H1 (cell line): ENCODE measurements around the gene B3GALT5. TPM values are rescaled to one million over a fixed set of nuclear protein-coding genes. Genes with fewer than 3 reads are reported as not detected.

Experiments
- CTCF ChIA-PET: fragments of 300-600 bp; sonication (Branson Sonifier 250); formaldehyde crosslinking; loops from one replicate; lab custom pipeline; 2021; ENCODE audit not compliant: partially characterized antibody; lab: Charles Lee
- POLR2A ChIA-PET: fragments of 300-600 bp; sonication (Branson Sonifier 250); formaldehyde crosslinking; loops from one replicate; lab custom pipeline; 2021; ENCODE audit warnings: inconsistent platforms; ENCODE audit not compliant: partially characterized antibody; lab: Charles Lee
- DNase-seq, 2 experiments: peaks; one replicate each; pipeline versions ENCODE4 v3.0.0 to v3.0.0-alpha.2; 2010 to 2022; ENCODE audit warnings: low spot score in 2 of 2, low read depth in 1 of 2, mixed read lengths in 1 of 2
- FAIRE-seq: peaks from 2 replicates; lab custom pipeline; 2011; peaks lifted over from hg19 to GRCh38; lab: Jason Lieb, UNC
- H2AFZ ChIP-seq: 2 replicates; pipeline ENCODE4 v1.8.1; 2012; ENCODE audit warnings: low read length, inconsistent platforms
- H2AK5ac ChIP-seq: 2 replicates; pipeline ENCODE4 v1.6.1; 2013; ENCODE audit warnings: low read depth, low read length
- H2BK120ac ChIP-seq: replicated peaks from 2 replicates; pipeline ENCODE3; 2013; ENCODE audit warnings: low read depth, low read length, inconsistent platforms
- H2BK12ac ChIP-seq: 2 replicates; pipeline ENCODE4 v1.6.1; 2013; ENCODE audit warnings: low read depth, low read length
- H2BK15ac ChIP-seq: 2 replicates; pipeline ENCODE4 v1.6.1; 2013; ENCODE audit warnings: low read length
- H2BK20ac ChIP-seq: 2 replicates; pipeline ENCODE4 v1.6.1; 2013; ENCODE audit warnings: low read length
- H2BK5ac ChIP-seq: 2 replicates; pipeline ENCODE4 v1.6.1; 2013; ENCODE audit warnings: low read depth, low read length
- H3K14ac ChIP-seq: 2 replicates; pipeline ENCODE4 v1.6.1; 2013; ENCODE audit warnings: inconsistent platforms; ENCODE audit not compliant: insufficient read length
- H3K18ac ChIP-seq: 2 replicates; pipeline ENCODE4 v1.6.1; 2013; ENCODE audit warnings: low read length; ENCODE audit errors: extremely low read depth
- H3K23ac ChIP-seq: 2 replicates; pipeline ENCODE4 v1.6.1; 2013; ENCODE audit warnings: inconsistent platforms; ENCODE audit not compliant: insufficient read length
- H3K23me2 ChIP-seq: 2 replicates; pipeline ENCODE4 v1.6.1; 2013; ENCODE audit warnings: low read depth, low read length
- H3K27ac ChIP-seq: 2 replicates; pipeline ENCODE4 v1.6.1; 2011; ENCODE audit warnings: low read depth, low read length, inconsistent platforms
- H3K27me3 ChIP-seq, 4 experiments: replicated peaks in 1 of 4; 1 replicate in 1 of 4; 2 replicates in 3 of 4; pipeline versions ENCODE4 v1.6.1 to v1.8.1; 2011 to 2013; ENCODE audit warnings: low read length in 3 of 4, mild to moderate bottlenecking in 3 of 4, inconsistent platforms in 2 of 4, mixed read lengths in 2 of 4, moderate library complexity in 1 of 4; ENCODE audit not compliant: control insufficient read depth in 3 of 4, insufficient read depth in 3 of 4; ENCODE audit errors: extremely low read depth in 1 of 4
- H3K36me3 ChIP-seq, 4 experiments: 2 replicates each; pipeline versions ENCODE4 v1.6.1 to v1.8.1; 2011 to 2013; ENCODE audit warnings: mild to moderate bottlenecking in 4 of 4, low read length in 3 of 4, moderate library complexity in 2 of 4, control low read depth in 1 of 4, inconsistent platforms in 1 of 4; ENCODE audit not compliant: insufficient read depth in 4 of 4, control insufficient read depth in 2 of 4
- H3K4ac ChIP-seq: replicated peaks from 2 replicates; pipeline ENCODE3; 2013; ENCODE audit warnings: low read length, low read depth, mixed read lengths, inconsistent platforms; ENCODE audit not compliant: insufficient read length
- H3K4me1 ChIP-seq, 4 experiments: replicated peaks in 1 of 4; 1 replicate in 1 of 4; 2 replicates in 3 of 4; pipeline versions ENCODE4 v1.6.1 to v1.8.1; 2011 to 2013; ENCODE audit warnings: low read length in 3 of 4, inconsistent platforms in 2 of 4, mixed read lengths in 1 of 4; ENCODE audit not compliant: insufficient read depth in 4 of 4, control insufficient read depth in 3 of 4
- H3K4me2 ChIP-seq, 2 experiments: 2 replicates each; pipeline versions ENCODE4 v1.6.1 to v1.8.1; 2011 to 2013; ENCODE audit warnings: low read depth in 2 of 2, low read length in 2 of 2, control low read depth in 1 of 2, inconsistent platforms in 1 of 2, mild to moderate bottlenecking in 1 of 2; ENCODE audit not compliant: insufficient read depth in 1 of 2
- H3K4me3 ChIP-seq, 4 experiments: fragments of 200-600, 300-600 bp in 1 of 4; sonication (generic), shearing (Covaris generic), sonication (Bioruptor Twin) in 1 of 4; 2 replicates each; pipeline versions ENCODE4 v1.5.1 to v1.8.1; 2011 to 2016; ENCODE audit warnings: low read length in 4 of 4, low read depth in 3 of 4, control low read depth in 2 of 4, inconsistent platforms in 2 of 4, mild to moderate bottlenecking in 2 of 4, mixed read lengths in 1 of 4, moderate library complexity in 1 of 4; ENCODE audit not compliant: insufficient read depth in 2 of 4; ENCODE audit errors: extremely low read depth in 1 of 4
- H3K56ac ChIP-seq: replicated peaks from 2 replicates; pipeline ENCODE3; 2013; ENCODE audit warnings: low read depth, mild to moderate bottlenecking, mixed read lengths, low read length, inconsistent platforms; ENCODE audit not compliant: insufficient read length
- H3K79me1 ChIP-seq: 2 replicates; pipeline ENCODE4 v1.6.1; 2013; ENCODE audit warnings: low read depth, low read length, control low read depth
- H3K79me2 ChIP-seq, 2 experiments: 2 replicates each; pipeline versions ENCODE4 v1.6.1 to v1.8.1; 2012 to 2013; ENCODE audit warnings: low read length in 2 of 2, mild to moderate bottlenecking in 2 of 2, inconsistent platforms in 1 of 2; ENCODE audit not compliant: insufficient read depth in 2 of 2, control insufficient read depth in 1 of 2
- H3K9ac ChIP-seq, 4 experiments: replicated peaks in 1 of 4; 1 replicate in 1 of 4; 2 replicates in 3 of 4; pipeline versions ENCODE4 v1.6.1 to v1.8.1; 2011 to 2013; ENCODE audit warnings: low read depth in 3 of 4, low read length in 3 of 4, control low read depth in 2 of 4, mild to moderate bottlenecking in 2 of 4, moderate library complexity in 2 of 4, inconsistent platforms in 1 of 4; ENCODE audit errors: extremely low read depth in 1 of 4
- H3K9me3 ChIP-seq, 2 experiments: 2 replicates each; pipeline versions ENCODE4 v1.6.1 to v1.8.1; 2012 to 2013; ENCODE audit warnings: mild to moderate bottlenecking in 2 of 2, moderate library complexity in 2 of 2, control low read depth in 1 of 2, inconsistent platforms in 1 of 2, low read depth in 1 of 2, low read length in 1 of 2, mixed read lengths in 1 of 2; ENCODE audit not compliant: insufficient read depth in 2 of 2
- H4K20me1 ChIP-seq, 2 experiments: replicated peaks in 1 of 2; 2 replicates each; pipeline versions ENCODE3 to v1.8.1; 2011 to 2013; ENCODE audit warnings: inconsistent platforms in 2 of 2, low read length in 2 of 2, mild to moderate bottlenecking in 1 of 2; ENCODE audit not compliant: insufficient read depth in 2 of 2, control insufficient read depth in 1 of 2
- H4K5ac ChIP-seq: 2 replicates; pipeline ENCODE4 v1.6.1; 2013; ENCODE audit warnings: low read length, low read depth, mixed read lengths, inconsistent platforms; ENCODE audit not compliant: insufficient read length
- H4K8ac ChIP-seq: 2 replicates; pipeline ENCODE4 v1.8.0; 2013; ENCODE audit warnings: mild to moderate bottlenecking, moderate library complexity, low read length, inconsistent platforms; ENCODE audit not compliant: insufficient read depth; ENCODE audit errors: extremely low read depth
- H4K91ac ChIP-seq: replicated peaks from 2 replicates; pipeline ENCODE3; 2013; ENCODE audit warnings: low read length, mixed read lengths, inconsistent platforms; ENCODE audit not compliant: insufficient read length
- BRCA1 ChIP-seq: IDR thresholded peaks from 2 replicates; pipeline ENCODE4 v1.6.1; 2012; ENCODE audit warnings: low read depth, low read length, improper control_type of control experiment
- CREB1 ChIP-seq: IDR thresholded peaks from 2 replicates; pipeline ENCODE4 v1.6.1; 2012; ENCODE audit warnings: inconsistent platforms
- E2F6 ChIP-seq: IDR thresholded peaks from 2 replicates; pipeline ENCODE4 v1.6.1; 2012; ENCODE audit warnings: inconsistent platforms
- EP300 ChIP-seq, 2 experiments: IDR thresholded peaks; 1 replicate in 1 of 2; 2 replicates in 1 of 2; pipeline ENCODE4 v1.6.1; 2011 to 2012; ENCODE audit warnings: low read depth in 2 of 2, low read length in 2 of 2, mild to moderate bottlenecking in 2 of 2, borderline replicate concordance in 1 of 2, inconsistent platforms in 1 of 2, moderate library complexity in 1 of 2
- KDM1A ChIP-seq: fragments of 200-600, 300-600 bp; sonication (generic); IDR thresholded peaks from 2 replicates; pipeline ENCODE4 v1.7.1; 2016; ENCODE audit warnings: mild to moderate bottlenecking, low read length, borderline replicate concordance
- NANOG ChIP-seq: IDR thresholded peaks from 2 replicates; pipeline ENCODE4 v1.6.1; 2011; ENCODE audit warnings: low read length, low read depth, mild to moderate bottlenecking, inconsistent platforms; ENCODE audit not compliant: insufficient read depth, poor library complexity, severe bottlenecking
- SIN3A ChIP-seq, 2 experiments: IDR thresholded peaks in 1 of 2; conservative IDR thresholded peaks in 1 of 2; 2 replicates each; pipeline ENCODE4 v1.6.1; 2011 to 2012; ENCODE audit warnings: low read length in 2 of 2, improper control_type of control experiment in 1 of 2, low read depth in 1 of 2, mild to moderate bottlenecking in 1 of 2
- SP1 ChIP-seq: IDR thresholded peaks from 2 replicates; pipeline ENCODE4 v1.6.1; 2011; ENCODE audit warnings: low read depth, low read length
- SP2 ChIP-seq: IDR thresholded peaks from 2 replicates; pipeline ENCODE4 v1.6.1; 2012; ENCODE audit warnings: mild to moderate bottlenecking, low read length, inconsistent platforms
- TBP ChIP-seq: IDR thresholded peaks from 2 replicates; pipeline ENCODE4 v1.6.1; 2011; ENCODE audit warnings: low read depth, low read length, improper control_type of control experiment
- WGBS, 2 experiments: shearing (Covaris generic) in 1 of 2; methylation state at CpG; one replicate each; pipeline versions ENCODE4 v1.1.6 to v1.1.7; 2013 to 2015; ENCODE audit warnings: low lambda C conversion rate in 2 of 2, mixed read lengths in 2 of 2, inconsistent platforms in 1 of 2, low coverage in 1 of 2, missing lambda C conversion rate in 1 of 2; ENCODE audit not compliant: insufficient replicate concordance in 2 of 2, insufficient coverage in 1 of 2, insufficient read length in 1 of 2; ENCODE audit errors: extremely low coverage in 1 of 2, missing lambda C conversion rate in 1 of 2; 5-methylcytosine and 5-hydroxymethylcytosine counted together
- polyA plus RNA-seq, 7 experiments: library from polyadenylated mRNA; depleted of rRNA in 3 of 7; stranded (reverse) in 5 of 7; unstranded in 2 of 7; fragments of >200 nt in 5 of 7; fragments of 200-250 nt in 2 of 7; gene quantifications; 1 replicate in 5 of 7; 2 replicates in 1 of 7; 4 replicates in 1 of 7; pipeline versions ENCODE4 v1.2.1 to v1.2.3, GENCODE V29; 2011 to 2013; ENCODE audit warnings: missing spikeins in 2 of 7, mixed read lengths in 2 of 7
- total RNA-seq: library from RNA; stranded (reverse); fragmentation: NEBNext Ultra II Directional; extraction: Animal tissue kit (Norgen Biotek cat#: 25700); gene quantifications from 2 replicates; pipeline ENCODE4 v1.2.1, GENCODE V29; 2021
- TF ChIP-seq, protein P1 (sequence below): IDR thresholded peaks from 2 replicates; pipeline ENCODE4 v1.6.1; 2012; ENCODE audit warnings: low read length, inconsistent platforms

The B3GALT5 gene
- total and polyA plus RNA-seq, 2 of the 8 experiments (the other 6 are each of a cell fraction or from before 2014, with no cell fraction given) = 11.9 to 25.1 TPM

GRCh38 chr21:39661121-39661520, 48.4 kb downstream of the B3GALT5 start:
- Histone ChIP-seq H4K91ac (no peak overlapping the region), H3K4me3 (no peak overlapping the region), H4K8ac (no peak overlapping the region), H2BK5ac (no peak overlapping the region), H3K4me2 (no peak overlapping the region), H2AFZ (no peak overlapping the region), H3K4ac (no peak overlapping the region), H2AK5ac (no peak overlapping the region), H3K27ac (no peak overlapping the region), H2BK12ac (no peak overlapping the region), H3K36me3 (peaks cover 10 to 59% (median 35%) of the 10 kb centered on the region in 4 experiments; a peak in 7 of 8 replicates), H3K27me3 (no peaks in the 10 kb centered on the region), H4K5ac (no peak overlapping the region), H3K23me2 (no peaks in the 10 kb centered on the region), H2BK20ac (no peak overlapping the region), H3K4me1 (peaks cover 0 to 3% (median 0%) of the 10 kb centered on the region in 4 experiments; a peak in 2 of 7 replicates), H3K9ac (no peak overlapping the region), H3K56ac (no peak overlapping the region), H3K79me1 (peaks cover 4% of the 10 kb centered on the region; the same call in 1 of the 2 replicates), H3K18ac (no peak overlapping the region), H4K20me1 (peaks cover 0 to 4% of the 10 kb centered on the region in 2 experiments), H2BK15ac (no peak overlapping the region), H3K9me3 (no peaks in the 10 kb centered on the region), H2BK120ac (no peak overlapping the region), H3K79me2 (peaks cover 0 to 32% of the 10 kb centered on the region in 2 experiments; a peak in 3 of 4 replicates), H3K23ac (no peak overlapping the region), H3K14ac (no peak overlapping the region)
- ChIA-PET CTCF (interaction anchor here (1.6 to 2.1 kb wide), 2 partner anchors 8 to 15 kb away, joined by 3 to 8 read pairs; no protein-coding TSS in a partner anchor), POLR2A (interaction anchor here (0.6 to 4.4 kb wide), 3 partner anchors 9 to 143 kb away, joined by 3 to 21 read pairs (median 5); no protein-coding TSS in a partner anchor)
- DNase-seq = no peak
- 91% methylated on average over 18 of the region's 18 CpGs; no CpG with 5 or more reads in 1 of the 2 experiments for WGBS, 2 experiments
- FAIRE-seq = no peak
- TF ChIP-seq SP1 (no peak), CREB1 (no peak), TBP (no peak), SIN3A (conservative IDR thresholded peaks at IDR 0.05 in 1 of 2, IDR thresholded peaks at IDR 0.05 in 1 of 2; ENCODE audit: low read depth in 1 of 2, low read length in 2 of 2) (no peak), SP2 (no peak), BRCA1 (no peak), KDM1A (no peak), E2F6 (no peak), NANOG (no peak), EP300 (IDR thresholded peaks at IDR 0.05; ENCODE audit: borderline replicate concordance in 1 of 2, low read depth in 2 of 2, low read length in 2 of 2) (no peak)
- TF ChIP-seq, protein P1, sequence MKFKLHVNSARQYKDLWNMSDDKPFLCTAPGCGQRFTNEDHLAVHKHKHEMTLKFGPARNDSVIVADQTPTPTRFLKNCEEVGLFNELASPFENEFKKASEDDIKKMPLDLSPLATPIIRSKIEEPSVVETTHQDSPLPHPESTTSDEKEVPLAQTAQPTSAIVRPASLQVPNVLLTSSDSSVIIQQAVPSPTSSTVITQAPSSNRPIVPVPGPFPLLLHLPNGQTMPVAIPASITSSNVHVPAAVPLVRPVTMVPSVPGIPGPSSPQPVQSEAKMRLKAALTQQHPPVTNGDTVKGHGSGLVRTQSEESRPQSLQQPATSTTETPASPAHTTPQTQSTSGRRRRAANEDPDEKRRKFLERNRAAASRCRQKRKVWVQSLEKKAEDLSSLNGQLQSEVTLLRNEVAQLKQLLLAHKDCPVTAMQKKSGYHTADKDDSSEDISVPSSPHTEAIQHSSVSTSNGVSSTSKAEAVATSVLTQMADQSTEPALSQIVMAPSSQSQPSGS = no peak
